WI38 (cell line): ENCODE data around the gene UVSSA.

Source experiments
- H3K4me3 ChIP-seq: 2 replicates; pipeline ENCODE4 v1.5.1; 2011; ENCODE audit warnings: low read depth, mild to moderate bottlenecking, control low read depth, low read length
- CTCF ChIP-seq: IDR thresholded peaks from 2 replicates; pipeline ENCODE4 v1.5.1; 2012; ENCODE audit warnings: low read depth, mild to moderate bottlenecking, control low read depth, low read length

Gene UVSSA

GRCh38 chr4:1361431-1361830, 14.4 kb downstream of the UVSSA start:
- H3K4me3 ChIP-seq, result no peak overlapping the region
- TF ChIP-seq CTCF, result no peak

- no peak for TF ChIP-seq CTCF
- H3K4me3 ChIP-seq, result no peak overlapping the region
Observed at GRCh38 chr4:1362046-1362445, 15.0 kb downstream of the UVSSA start.

- H3K4me3 ChIP-seq, result no peak overlapping the region
- TF ChIP-seq CTCF, result no peak
Observed at GRCh38 chr4:1362521-1362920, 15.5 kb downstream of the UVSSA start.

- no peak for TF ChIP-seq CTCF
- H3K4me3 ChIP-seq, result no peak overlapping the region
Observed at GRCh38 chr4:1363513-1363912, 16.5 kb downstream of the UVSSA start.

- H3K4me3 ChIP-seq, result no peak overlapping the region
- no peak for TF ChIP-seq CTCF
Observed at GRCh38 chr4:1364217-1364616, 17.2 kb downstream of the UVSSA start.

- H3K4me3 ChIP-seq, result no peak overlapping the region
- TF ChIP-seq CTCF, result no peak
Observed at GRCh38 chr4:1364748-1365147, 17.7 kb downstream of the UVSSA start.

- TF ChIP-seq CTCF, result no peak
- H3K4me3 ChIP-seq, result no peak overlapping the region
Observed at GRCh38 chr4:1365271-1366178, 18.5 kb downstream of the UVSSA start.
